Measurements from ENCODE around the gene CUEDC1. TPM values are rescaled to one million over a fixed set of nuclear protein-coding genes. Genes with fewer than 3 reads are reported as not detected.
"Not testable (repeated sequence)": the region's sequence is repeated elsewhere in the genome, so short reads cannot be mapped to it uniquely, and the experiment has no call there.

The CUEDC1 gene
- total and polyA plus RNA-seq, 9 donors = 6.7 to 30.2 (median 21.5) TPM

DNA sequence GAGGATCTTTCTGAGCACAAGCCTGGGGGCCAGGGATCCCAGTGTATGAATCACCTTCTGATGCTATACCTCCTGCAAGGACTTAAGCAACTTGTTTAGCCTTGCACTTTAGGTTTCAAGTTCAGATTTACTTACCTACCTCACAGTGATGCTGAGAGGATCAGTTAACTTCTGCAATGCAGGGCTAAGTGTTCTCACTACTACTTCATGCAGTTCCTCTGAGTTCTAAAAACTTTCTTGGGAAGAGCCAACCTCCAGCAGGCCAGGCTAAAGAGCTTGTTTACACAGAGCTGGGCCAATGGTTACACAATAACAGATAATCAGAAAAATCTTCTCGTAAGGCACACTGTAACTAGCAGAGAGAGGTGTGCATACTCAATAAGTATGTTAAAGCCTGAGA, 19.8 kb upstream of the CUEDC1 start:
- Histone ChIP-seq H3K27me3 (no peaks in the 10 kb centered on the region), H3K4me1 (ENCODE audit: insufficient read depth) (peaks cover 2% of the 10 kb centered on the region), H3K36me3 (no peaks in the 10 kb centered on the region), H3K9me3 (no peaks in the 10 kb centered on the region), H3K27ac (no peak overlapping the region), H3K4me3 (no peak overlapping the region)
- TF ChIP-seq POLR2A (IDR thresholded peaks at IDR 0.05) (no peak), EP300 (IDR thresholded peaks at IDR 0.05) (no peak)
- TF ChIP-seq, protein P1, sequence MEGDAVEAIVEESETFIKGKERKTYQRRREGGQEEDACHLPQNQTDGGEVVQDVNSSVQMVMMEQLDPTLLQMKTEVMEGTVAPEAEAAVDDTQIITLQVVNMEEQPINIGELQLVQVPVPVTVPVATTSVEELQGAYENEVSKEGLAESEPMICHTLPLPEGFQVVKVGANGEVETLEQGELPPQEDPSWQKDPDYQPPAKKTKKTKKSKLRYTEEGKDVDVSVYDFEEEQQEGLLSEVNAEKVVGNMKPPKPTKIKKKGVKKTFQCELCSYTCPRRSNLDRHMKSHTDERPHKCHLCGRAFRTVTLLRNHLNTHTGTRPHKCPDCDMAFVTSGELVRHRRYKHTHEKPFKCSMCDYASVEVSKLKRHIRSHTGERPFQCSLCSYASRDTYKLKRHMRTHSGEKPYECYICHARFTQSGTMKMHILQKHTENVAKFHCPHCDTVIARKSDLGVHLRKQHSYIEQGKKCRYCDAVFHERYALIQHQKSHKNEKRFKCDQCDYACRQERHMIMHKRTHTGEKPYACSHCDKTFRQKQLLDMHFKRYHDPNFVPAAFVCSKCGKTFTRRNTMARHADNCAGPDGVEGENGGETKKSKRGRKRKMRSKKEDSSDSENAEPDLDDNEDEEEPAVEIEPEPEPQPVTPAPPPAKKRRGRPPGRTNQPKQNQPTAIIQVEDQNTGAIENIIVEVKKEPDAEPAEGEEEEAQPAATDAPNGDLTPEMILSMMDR (IDR thresholded peaks at IDR 0.05) = no peak
- intact Hi-C loops (cut with DNase I) = no loop called here
- WGBS, 3 donors = 14 to 25% (median 17%) methylated on average over 1 of the region's 1 CpG
- no peak for DNase-seq

DNA sequence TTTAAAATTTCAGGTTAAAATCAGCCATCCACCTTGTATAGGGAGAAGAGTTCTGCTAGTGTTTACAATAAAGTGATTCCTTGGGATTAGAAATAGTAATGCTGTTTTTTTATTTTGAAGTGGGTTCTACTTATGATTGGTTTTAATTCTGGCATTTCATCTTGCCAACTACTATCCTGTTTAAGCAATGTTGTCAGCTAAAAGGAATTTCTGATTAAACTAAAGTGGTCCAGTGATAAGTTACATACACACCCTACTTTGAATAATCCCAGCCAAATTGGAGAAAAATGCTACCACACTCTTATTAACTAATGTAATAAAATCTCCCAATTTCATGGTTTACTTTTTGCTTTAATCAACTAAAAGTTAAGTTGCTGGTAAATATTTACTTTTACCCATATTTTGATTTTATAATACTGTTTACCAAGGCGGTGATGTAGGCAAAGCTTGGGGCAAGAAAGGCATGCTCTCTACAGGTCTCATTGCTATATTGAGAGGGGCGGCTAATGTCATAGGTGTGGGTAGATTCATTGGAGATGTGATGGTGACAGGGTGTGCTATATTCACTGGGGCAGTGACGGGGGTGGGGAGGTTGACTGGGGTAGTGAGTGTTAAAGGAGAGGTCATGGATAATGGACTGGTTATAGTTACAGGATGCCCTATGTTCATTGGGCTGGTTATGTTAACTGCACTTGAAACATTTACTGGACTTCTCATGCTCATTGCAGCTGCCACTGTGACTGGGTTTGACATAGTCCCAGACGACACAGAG, 19.0 kb upstream of the CUEDC1 start:
- H3K36me3 ChIP-seq; DNase-seq; H3K4me3 ChIP-seq; H3K27ac ChIP-seq; intact Hi-C loops (cut with DNase I); H3K27me3 ChIP-seq; H3K4me1 ChIP-seq (ENCODE audit: insufficient read depth); H3K9me3 ChIP-seq: not testable (repeated sequence)
- WGBS, 3 donors = 87 to 89% (median 88%) methylated on average over 4 of the region's 4 CpGs

DNA sequence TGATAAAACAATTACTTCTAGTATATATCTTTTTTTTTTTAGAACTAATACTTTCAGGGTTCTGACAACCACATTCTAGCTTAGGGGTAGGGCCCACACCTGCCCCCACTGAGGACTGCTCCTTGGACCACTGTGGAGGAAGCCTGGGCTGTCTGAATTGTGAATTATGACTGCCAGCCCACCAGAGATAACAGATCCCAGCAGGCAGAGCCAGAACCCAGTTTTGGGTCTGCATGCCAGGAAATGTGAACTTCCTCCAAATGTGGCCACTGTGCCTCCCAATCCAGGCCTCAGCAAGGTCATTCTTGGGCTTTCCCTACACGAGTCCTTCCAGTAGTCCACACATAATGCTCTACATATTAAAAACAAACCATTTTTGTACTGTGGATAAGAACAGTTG, 16.9 kb upstream of the CUEDC1 start:
- intact Hi-C loops (cut with DNase I) = no loop called here
- 6 to 28% (median 22%) methylated on average over 1 of the region's 1 CpG for WGBS, 3 donors
- H3K27me3 ChIP-seq = no peaks in the 10 kb centered on the region
- peaks cover 2% of the 10 kb centered on the region for H3K4me1 ChIP-seq (ENCODE audit: insufficient read depth)
- no peaks in the 10 kb centered on the region for H3K9me3 ChIP-seq
- H3K4me3 ChIP-seq = no peak overlapping the region
- no peaks in the 10 kb centered on the region for H3K36me3 ChIP-seq
- no peak overlapping the region for H3K27ac ChIP-seq
- DNase-seq = no peak
- no peak for TF ChIP-seq POLR2A (IDR thresholded peaks at IDR 0.05)
- TF ChIP-seq, protein P1 (IDR thresholded peaks at IDR 0.05) = no peak
- no peak for TF ChIP-seq EP300 (IDR thresholded peaks at IDR 0.05)

DNA sequence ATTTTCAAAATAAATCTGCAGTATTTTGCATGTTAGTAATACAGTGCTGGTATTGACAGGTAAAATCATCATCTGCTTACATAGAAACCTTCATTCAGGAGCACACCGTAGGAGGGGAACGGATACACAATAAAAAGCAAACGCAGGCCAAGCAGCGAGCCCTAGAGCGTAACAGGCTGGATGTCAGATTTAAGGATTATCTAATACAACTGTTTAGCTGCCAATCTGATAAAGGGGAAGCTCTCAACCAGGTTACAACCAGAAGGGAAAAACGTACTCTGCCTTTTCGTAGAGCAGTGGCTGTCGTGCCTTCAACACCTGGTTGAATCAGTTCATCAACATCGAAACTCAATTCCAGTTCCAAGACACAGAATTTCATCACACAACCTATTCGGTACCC, 16.4 kb upstream of the CUEDC1 start:
- Histone ChIP-seq H3K4me1 (ENCODE audit: insufficient read depth) (peaks cover 2% of the 10 kb centered on the region), H3K27me3 (no peaks in the 10 kb centered on the region), H3K27ac (no peak overlapping the region), H3K36me3 (no peaks in the 10 kb centered on the region), H3K4me3 (no peak overlapping the region), H3K9me3 (no peaks in the 10 kb centered on the region)
- intact Hi-C loops (cut with DNase I) = no loop called here
- WGBS, 3 donors = 85 to 86% (median 85%) methylated on average over 10 of the region's 10 CpGs
- no peak for DNase-seq
- TF ChIP-seq EP300 (IDR thresholded peaks at IDR 0.05) = no peak
- no peak for TF ChIP-seq POLR2A (IDR thresholded peaks at IDR 0.05)
- TF ChIP-seq, protein P1 (IDR thresholded peaks at IDR 0.05) = no peak

DNA sequence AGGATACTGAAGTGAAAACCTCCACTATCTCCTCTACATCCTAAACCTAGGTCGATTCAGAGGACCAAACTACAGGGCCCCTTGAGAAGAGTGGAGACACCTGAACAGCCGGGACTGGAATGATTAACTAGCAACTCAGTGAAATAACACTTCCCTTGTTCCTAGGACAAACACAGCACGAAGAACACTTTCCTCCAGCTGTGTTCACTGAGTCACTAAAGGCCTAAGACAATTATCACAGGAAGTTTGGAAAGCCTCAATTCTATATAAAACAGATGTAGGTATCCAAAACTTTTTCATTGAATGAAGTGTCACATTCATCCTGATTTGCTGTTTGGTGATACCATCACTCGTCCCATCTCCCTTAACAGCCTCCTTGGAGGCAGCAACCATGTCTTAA, 15.5 kb upstream of the CUEDC1 start:
- peaks cover 2% of the 10 kb centered on the region for H3K4me1 ChIP-seq (ENCODE audit: insufficient read depth)
- no peaks in the 10 kb centered on the region for H3K9me3 ChIP-seq
- intact Hi-C loops (cut with DNase I) = no loop called here
- no peak overlapping the region for H3K27ac ChIP-seq
- H3K4me3 ChIP-seq = no peak overlapping the region
- TF ChIP-seq POLR2A (IDR thresholded peaks at IDR 0.05) (no peak), EP300 (IDR thresholded peaks at IDR 0.05) (no peak)
- TF ChIP-seq, protein P1 (IDR thresholded peaks at IDR 0.05) = no peak
- H3K27me3 ChIP-seq = no peaks in the 10 kb centered on the region
- WGBS, 3 donors = 51 to 65% (median 58%) methylated on average over 4 of the region's 4 CpGs
- DNase-seq = no peak
- H3K36me3 ChIP-seq = no peaks in the 10 kb centered on the region

Data from ovary (tissue), 9 donors.